Liver (tissue), 9 donors: ENCODE measurements around the gene NEMF. TPM values are rescaled to one million over a fixed set of nuclear protein-coding genes. Genes with fewer than 3 reads are reported as not detected.

ENCODE experiments used
- DNase-seq: peaks from one replicate; pipeline ENCODE4 v3.0.0-alpha.2; 2017; ENCODE audit warnings: low spot score
- H3K27ac ChIP-seq, 2 donors: one replicate each; pipeline ENCODE4 v1.7.0; 2013; ENCODE audit warnings: inconsistent platforms in 2 of 2, low read length in 2 of 2, control low read depth in 1 of 2, low read depth in 1 of 2, mild to moderate bottlenecking in 1 of 2
- H3K27me3 ChIP-seq, 4 donors: one replicate each; pipeline versions ENCODE4 v1.6.1 to v1.7.0; 2013; ENCODE audit warnings: low read length in 3 of 4, inconsistent platforms in 1 of 4, mild to moderate bottlenecking in 1 of 4, moderate library complexity in 1 of 4; ENCODE audit not compliant: control insufficient read depth in 4 of 4, insufficient read depth in 4 of 4
- H3K36me3 ChIP-seq, 4 donors: one replicate each; pipeline versions ENCODE4 v1.6.1 to v1.7.0; 2013; ENCODE audit warnings: low read length in 3 of 4, mild to moderate bottlenecking in 3 of 4, low read depth in 1 of 4, moderate library complexity in 1 of 4; ENCODE audit not compliant: control insufficient read depth in 4 of 4, insufficient read depth in 3 of 4
- H3K4me1 ChIP-seq, 4 donors: one replicate each; pipeline versions ENCODE4 v1.6.1 to v1.7.0; 2013; ENCODE audit warnings: low read length in 3 of 4, mild to moderate bottlenecking in 3 of 4, moderate library complexity in 1 of 4; ENCODE audit not compliant: control insufficient read depth in 4 of 4, insufficient read depth in 4 of 4
- H3K4me3 ChIP-seq, 3 donors: one replicate each; pipeline versions ENCODE4 v1.6.1 to v1.7.0; 2013; ENCODE audit warnings: low read length in 3 of 3, control low read depth in 1 of 3, low read depth in 1 of 3, mild to moderate bottlenecking in 1 of 3
- H3K9ac ChIP-seq, 2 donors: one replicate each; pipeline ENCODE4 v1.7.0; 2013; ENCODE audit warnings: low read length in 2 of 2, mild to moderate bottlenecking in 2 of 2, moderate library complexity in 2 of 2, control low read depth in 1 of 2, low read depth in 1 of 2
- H3K9me3 ChIP-seq, 4 donors: one replicate each; pipeline versions ENCODE4 v1.6.1 to v1.7.0; 2013; ENCODE audit warnings: low read length in 3 of 4; ENCODE audit not compliant: control insufficient read depth in 4 of 4
- EGR1 ChIP-seq, 2 donors: IDR thresholded peaks; 2 replicates each; pipeline ENCODE4 v1.6.1; 2016 to 2018; ENCODE audit warnings: antibody characterized with exemption in 2 of 2, low read depth in 2 of 2
- FOXA1 ChIP-seq: IDR thresholded peaks from 2 replicates; pipeline ENCODE4 v1.6.1; 2016; ENCODE audit warnings: antibody characterized with exemption
- HNF4G ChIP-seq: IDR thresholded peaks from 2 replicates; pipeline ENCODE4 v1.6.1; 2016; ENCODE audit warnings: antibody characterized with exemption
- JUND ChIP-seq, 2 donors: IDR thresholded peaks; 2 replicates each; pipeline ENCODE4 v1.6.1; 2016; ENCODE audit warnings: antibody characterized with exemption in 2 of 2
- NR2F2 ChIP-seq: IDR thresholded peaks from 2 replicates; pipeline ENCODE4 v1.6.1; 2016; ENCODE audit warnings: antibody characterized with exemption
- RAD21 ChIP-seq, 2 donors: IDR thresholded peaks; 2 replicates each; pipeline ENCODE4 v1.6.1; 2016; ENCODE audit warnings: antibody characterized with exemption in 2 of 2, mild to moderate bottlenecking in 2 of 2
- RXRA ChIP-seq, 2 donors: IDR thresholded peaks; 2 replicates each; pipeline ENCODE4 v1.6.1; 2017 to 2018; ENCODE audit warnings: antibody characterized with exemption in 2 of 2, mild to moderate bottlenecking in 1 of 2
- SP1 ChIP-seq: IDR thresholded peaks from 2 replicates; pipeline ENCODE4 v1.6.1; 2018; ENCODE audit warnings: antibody characterized with exemption, mild to moderate bottlenecking
- WGBS: extraction: QIAGEN DNeasy Blood & Tissue Kit; methylation state at CpG from one replicate; pipeline ENCODE4 v1.1.7; 2013; 5-methylcytosine and 5-hydroxymethylcytosine counted together
- polyA plus RNA-seq, 2 donors: library from polyadenylated mRNA; stranded (reverse) in 1 of 2; unstranded in 1 of 2; fragments of 200-250 nt in 1 of 2; fragments of >200 nt in 1 of 2; fragmentation: Nextera tagmentation in 1 of 2; extraction: Ambion mirVana in 1 of 2; gene quantifications; one replicate each; pipeline versions ENCODE4 v1.2.1 to v1.2.3, GENCODE V29; 2013 to 2015
- total RNA-seq, 2 donors: library from RNA; depleted of rRNA; stranded (reverse); fragments of >200 nt; gene quantifications; one replicate each; pipeline ENCODE4 v1.2.3, GENCODE V29; 2014
- TF ChIP-seq, protein P1 (sequence below): IDR thresholded peaks from 2 replicates; pipeline ENCODE4 v1.6.1; 2016; ENCODE audit warnings: antibody characterized with exemption, mild to moderate bottlenecking
- TF ChIP-seq, protein P2 (sequence below): fragments of 150-350 bp; IDR thresholded peaks from 2 replicates; pipeline ENCODE4 v1.5.1; 2017; ENCODE audit warnings: improper control_type of control experiment, low read depth, low read length; ENCODE audit not compliant: missing input control
- TF ChIP-seq, protein P3 (sequence below): IDR thresholded peaks from 2 replicates; pipeline ENCODE4 v1.6.1; 2016; ENCODE audit warnings: antibody characterized with exemption
- donor health status: healthy.
- donor health status: healthy.
- donor health status: healthy.
- donor health status: healthy.
- donor health status: healthy.

NEMF gene
- total and polyA plus RNA-seq, 4 donors, result 7.9 to 37.2 (median 31.1) TPM

DNA sequence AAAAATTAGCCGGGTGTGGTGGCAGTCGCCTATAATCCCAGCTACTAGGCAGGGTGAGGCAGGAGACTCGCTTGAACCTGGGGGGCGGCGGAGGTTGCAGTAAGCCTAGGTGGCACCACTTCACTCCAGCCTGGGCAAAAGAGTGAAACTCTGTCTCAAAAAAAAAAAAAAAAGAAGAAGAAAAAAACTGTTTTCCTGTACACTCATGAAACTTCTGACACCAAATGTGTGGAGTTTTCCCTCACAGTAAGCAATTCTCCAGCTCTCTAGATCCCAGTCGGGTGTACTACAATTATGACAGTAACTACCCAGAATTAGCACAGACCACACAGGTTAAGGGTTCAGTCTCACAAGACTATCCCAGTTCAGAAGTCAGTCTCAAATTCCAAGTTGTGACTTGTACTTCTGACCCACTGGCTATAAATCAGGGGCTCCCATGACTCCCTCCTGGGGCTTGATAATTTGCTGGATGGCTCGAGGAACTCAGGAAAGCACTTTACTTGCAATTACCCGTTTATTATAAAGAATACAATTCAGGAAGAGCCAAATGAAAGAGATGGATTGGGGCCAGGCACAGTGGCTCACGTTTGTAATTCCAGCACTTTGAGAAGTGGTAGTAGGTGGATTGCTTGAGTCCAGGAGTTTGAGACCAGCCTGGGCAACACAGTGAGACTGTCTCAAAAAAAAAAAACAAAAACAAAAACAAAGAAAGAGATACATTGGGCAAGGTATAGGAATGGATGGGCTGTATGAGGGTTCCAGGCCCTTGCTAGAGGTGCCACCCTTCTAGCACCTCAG is 27.9 kb upstream of the NEMF start:
- Histone ChIP-seq H3K9me3 (no peaks in the 10 kb centered on the region), H3K4me3 (no peak overlapping the region), H3K36me3 (no peaks in the 10 kb centered on the region), H3K27ac (no peak overlapping the region), H3K9ac (no peak overlapping the region), H3K4me1 (peaks cover 0 to 6% (median 0%) of the 10 kb centered on the region in 4 donors), H3K27me3 (no peaks in the 10 kb centered on the region)
- WGBS, result 72% methylated on average over 9 of the region's 9 CpGs
- TF ChIP-seq EGR1 (IDR thresholded peaks at IDR 0.05; ENCODE audit: low read depth in 2 of 2) (no peak), JUND (IDR thresholded peaks at IDR 0.05) (no peak), NR2F2 (no peak), RAD21 (IDR thresholded peaks at IDR 0.05) (no peak), HNF4G (no peak), RXRA (IDR thresholded peaks at IDR 0.05) (no peak), FOXA1 (no peak)
- TF ChIP-seq, protein P1, sequence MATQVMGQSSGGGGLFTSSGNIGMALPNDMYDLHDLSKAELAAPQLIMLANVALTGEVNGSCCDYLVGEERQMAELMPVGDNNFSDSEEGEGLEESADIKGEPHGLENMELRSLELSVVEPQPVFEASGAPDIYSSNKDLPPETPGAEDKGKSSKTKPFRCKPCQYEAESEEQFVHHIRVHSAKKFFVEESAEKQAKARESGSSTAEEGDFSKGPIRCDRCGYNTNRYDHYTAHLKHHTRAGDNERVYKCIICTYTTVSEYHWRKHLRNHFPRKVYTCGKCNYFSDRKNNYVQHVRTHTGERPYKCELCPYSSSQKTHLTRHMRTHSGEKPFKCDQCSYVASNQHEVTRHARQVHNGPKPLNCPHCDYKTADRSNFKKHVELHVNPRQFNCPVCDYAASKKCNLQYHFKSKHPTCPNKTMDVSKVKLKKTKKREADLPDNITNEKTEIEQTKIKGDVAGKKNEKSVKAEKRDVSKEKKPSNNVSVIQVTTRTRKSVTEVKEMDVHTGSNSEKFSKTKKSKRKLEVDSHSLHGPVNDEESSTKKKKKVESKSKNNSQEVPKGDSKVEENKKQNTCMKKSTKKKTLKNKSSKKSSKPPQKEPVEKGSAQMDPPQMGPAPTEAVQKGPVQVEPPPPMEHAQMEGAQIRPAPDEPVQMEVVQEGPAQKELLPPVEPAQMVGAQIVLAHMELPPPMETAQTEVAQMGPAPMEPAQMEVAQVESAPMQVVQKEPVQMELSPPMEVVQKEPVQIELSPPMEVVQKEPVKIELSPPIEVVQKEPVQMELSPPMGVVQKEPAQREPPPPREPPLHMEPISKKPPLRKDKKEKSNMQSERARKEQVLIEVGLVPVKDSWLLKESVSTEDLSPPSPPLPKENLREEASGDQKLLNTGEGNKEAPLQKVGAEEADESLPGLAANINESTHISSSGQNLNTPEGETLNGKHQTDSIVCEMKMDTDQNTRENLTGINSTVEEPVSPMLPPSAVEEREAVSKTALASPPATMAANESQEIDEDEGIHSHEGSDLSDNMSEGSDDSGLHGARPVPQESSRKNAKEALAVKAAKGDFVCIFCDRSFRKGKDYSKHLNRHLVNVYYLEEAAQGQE, result no peak
- TF ChIP-seq, protein P2, sequence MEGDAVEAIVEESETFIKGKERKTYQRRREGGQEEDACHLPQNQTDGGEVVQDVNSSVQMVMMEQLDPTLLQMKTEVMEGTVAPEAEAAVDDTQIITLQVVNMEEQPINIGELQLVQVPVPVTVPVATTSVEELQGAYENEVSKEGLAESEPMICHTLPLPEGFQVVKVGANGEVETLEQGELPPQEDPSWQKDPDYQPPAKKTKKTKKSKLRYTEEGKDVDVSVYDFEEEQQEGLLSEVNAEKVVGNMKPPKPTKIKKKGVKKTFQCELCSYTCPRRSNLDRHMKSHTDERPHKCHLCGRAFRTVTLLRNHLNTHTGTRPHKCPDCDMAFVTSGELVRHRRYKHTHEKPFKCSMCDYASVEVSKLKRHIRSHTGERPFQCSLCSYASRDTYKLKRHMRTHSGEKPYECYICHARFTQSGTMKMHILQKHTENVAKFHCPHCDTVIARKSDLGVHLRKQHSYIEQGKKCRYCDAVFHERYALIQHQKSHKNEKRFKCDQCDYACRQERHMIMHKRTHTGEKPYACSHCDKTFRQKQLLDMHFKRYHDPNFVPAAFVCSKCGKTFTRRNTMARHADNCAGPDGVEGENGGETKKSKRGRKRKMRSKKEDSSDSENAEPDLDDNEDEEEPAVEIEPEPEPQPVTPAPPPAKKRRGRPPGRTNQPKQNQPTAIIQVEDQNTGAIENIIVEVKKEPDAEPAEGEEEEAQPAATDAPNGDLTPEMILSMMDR, result no peak
- TF ChIP-seq, protein P3, sequence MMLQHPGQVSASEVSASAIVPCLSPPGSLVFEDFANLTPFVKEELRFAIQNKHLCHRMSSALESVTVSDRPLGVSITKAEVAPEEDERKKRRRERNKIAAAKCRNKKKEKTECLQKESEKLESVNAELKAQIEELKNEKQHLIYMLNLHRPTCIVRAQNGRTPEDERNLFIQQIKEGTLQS, result no peak
- no peak for DNase-seq

DNA sequence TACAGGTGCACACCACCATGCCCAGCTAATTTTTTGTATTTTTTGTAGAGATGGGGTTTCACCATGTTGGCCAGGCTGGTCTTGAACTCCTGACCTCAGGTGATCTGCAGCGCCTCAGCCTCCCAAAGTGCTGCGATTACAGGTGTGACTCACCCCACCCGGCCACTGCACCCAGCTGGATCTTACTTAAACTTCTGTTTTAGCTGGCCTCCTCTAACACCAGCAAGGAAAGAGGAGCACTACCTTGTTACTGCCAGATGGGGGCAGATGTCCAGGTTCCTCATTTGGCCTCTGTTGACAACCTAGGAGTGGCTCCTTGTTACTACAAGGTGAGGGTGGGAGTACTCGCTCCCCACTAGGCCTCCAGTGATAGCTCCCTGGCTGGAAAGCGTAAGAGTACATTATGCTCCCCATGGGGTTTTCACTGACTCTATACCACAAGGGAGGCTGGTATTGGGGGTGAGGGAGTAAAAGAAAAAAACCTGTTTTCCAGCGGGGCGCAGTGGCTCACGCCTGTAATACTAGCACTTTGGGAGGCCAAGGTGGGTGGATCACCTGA is 27.1 kb upstream of the NEMF start:
- WGBS, result 75% methylated on average over 8 of the region's 8 CpGs
- Histone ChIP-seq H3K27ac (no peak overlapping the region), H3K27me3 (no peaks in the 10 kb centered on the region), H3K4me3 (no peak overlapping the region), H3K4me1 (peaks cover 0 to 6% (median 0%) of the 10 kb centered on the region in 4 donors), H3K9me3 (no peaks in the 10 kb centered on the region), H3K36me3 (no peaks in the 10 kb centered on the region), H3K9ac (no peak overlapping the region)
- peak; percentile 56 for DNase-seq
- TF ChIP-seq, protein P1, result no peak
- peak; percentile 67 to 85 for TF ChIP-seq RAD21 (IDR thresholded peaks at IDR 0.05)
- TF ChIP-seq SP1, result no peak
- TF ChIP-seq, protein P2, result peak; percentile 57
